ENCODE measurements around the gene CDK5RAP2. TPM values are rescaled to one million over a fixed set of nuclear protein-coding genes. Genes with fewer than 3 reads are reported as not detected.

The CDK5RAP2 gene
- total and polyA plus RNA-seq, 7 donors = 10.6 to 57.8 (median 41.0) TPM

GRCh38 chr9:120389867-120390266 lies 190.1 kb downstream of the CDK5RAP2 start:
- peak; percentile 52 for DNase-seq
- Histone ChIP-seq H3K4me1 (peaks cover 0 to 8% (median 0%) of the 10 kb centered on the region in 4 donors), H3K27me3 (no peaks in the 10 kb centered on the region), H3K27ac (no peak overlapping the region), H3K4me3 (no peak overlapping the region), H3K36me3 (peaks cover 18 to 68% (median 32%) of the 10 kb centered on the region in 4 donors), H3K9me3 (no peaks in the 10 kb centered on the region)
- TF ChIP-seq CTCF (IDR thresholded peaks at IDR 0.05) (no peak), POLR2A (IDR thresholded peaks at IDR 0.05) (no peak), EP300 (IDR thresholded peaks at IDR 0.05) (no peak), POLR2AphosphoS5 (IDR thresholded peaks at IDR 0.05) (no peak)
- 95 to 96% methylated on average over 8 of the region's 8 CpGs for WGBS, 2 donors
- intact Hi-C loops (cut with DNase I) = no loop called here

- H3K27ac ChIP-seq = no peak overlapping the region
- intact Hi-C loops (cut with DNase I) = no loop called here
- H3K27me3 ChIP-seq = no peaks in the 10 kb centered on the region
- WGBS, 2 donors = 84 to 89% methylated on average over 4 of the region's 4 CpGs
- H3K9me3 ChIP-seq = no peaks in the 10 kb centered on the region
- H3K36me3 ChIP-seq = peaks cover 18 to 63% (median 30%) of the 10 kb centered on the region in 4 donors
- peaks cover 0 to 8% (median 0%) of the 10 kb centered on the region in 4 donors for H3K4me1 ChIP-seq
- TF ChIP-seq CTCF (IDR thresholded peaks at IDR 0.05) (no peak), POLR2A (IDR thresholded peaks at IDR 0.05) (no peak), EP300 (IDR thresholded peaks at IDR 0.05) (no peak), POLR2AphosphoS5 (IDR thresholded peaks at IDR 0.05) (no peak)
- DNase-seq = no peak
- H3K4me3 ChIP-seq = no peak overlapping the region
These were observed 190.7 kb downstream of the CDK5RAP2 start for GRCh38 chr9:120389300-120389699.

DNA sequence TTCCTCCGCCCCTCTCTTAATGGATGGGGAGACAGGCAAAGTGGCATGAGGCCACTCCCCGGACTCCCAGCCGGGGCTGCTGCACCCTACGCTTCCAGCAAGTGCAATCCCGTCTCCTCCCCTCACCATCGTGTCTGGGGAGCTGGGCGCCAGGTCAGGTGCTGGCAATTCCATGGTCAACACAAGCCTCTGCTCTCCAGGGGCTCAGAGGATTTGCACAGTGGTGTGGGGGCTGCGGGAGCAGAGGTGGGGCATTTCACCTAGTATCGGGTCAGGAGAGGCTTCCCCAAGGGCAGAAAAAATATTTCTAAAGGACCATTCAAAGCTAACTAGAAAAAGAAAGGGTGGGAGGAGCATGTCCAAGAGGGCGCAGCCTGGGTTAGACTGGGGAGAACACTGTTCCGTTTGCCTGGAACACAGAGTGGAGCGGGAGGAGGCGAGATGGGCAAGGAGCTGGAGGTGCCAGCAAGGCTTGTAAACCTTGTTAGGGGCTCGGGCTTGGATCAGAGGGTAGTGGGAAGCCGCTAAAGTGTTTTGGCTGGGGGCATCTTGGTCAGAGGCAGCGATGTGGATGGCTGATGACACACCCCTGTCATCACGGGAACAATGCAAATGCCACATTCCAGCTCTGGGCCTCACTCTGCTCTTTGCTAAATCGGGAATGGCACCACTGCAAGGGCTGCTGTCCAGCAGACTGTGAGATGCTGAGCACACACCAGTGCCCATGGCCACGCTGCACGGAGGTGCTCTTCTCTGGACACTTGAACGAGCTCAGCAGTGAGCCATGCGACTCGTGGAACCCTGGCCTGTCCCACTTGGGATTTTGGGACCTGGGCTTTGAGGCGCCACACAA lies 191.7 kb downstream of the CDK5RAP2 start:
- Histone ChIP-seq H3K9me3 (no peaks in the 10 kb centered on the region), H3K4me1 (peaks cover 0 to 8% (median 0%) of the 10 kb centered on the region in 4 donors), H3K27ac (no peak overlapping the region), H3K4me3 (no peak overlapping the region), H3K36me3 (peaks cover 11 to 52% (median 20%) of the 10 kb centered on the region in 4 donors), H3K27me3 (no peaks in the 10 kb centered on the region)
- intact Hi-C loops (cut with DNase I) = no loop called here
- TF ChIP-seq CTCF (IDR thresholded peaks at IDR 0.05) = no peak
- TF ChIP-seq EP300 (IDR thresholded peaks at IDR 0.05) = no peak
- TF ChIP-seq POLR2A (IDR thresholded peaks at IDR 0.05) = no peak
- no peak for TF ChIP-seq POLR2AphosphoS5 (IDR thresholded peaks at IDR 0.05)
- DNase-seq = peak; percentile 45
- WGBS, 2 donors = 88 to 92% methylated on average over 24 of the region's 24 CpGs

GRCh38 chr9:120387257-120388002 lies 192.5 kb downstream of the CDK5RAP2 start:
- TF ChIP-seq EP300 (IDR thresholded peaks at IDR 0.05) (no peak), POLR2A (IDR thresholded peaks at IDR 0.05) (no peak), CTCF (IDR thresholded peaks at IDR 0.05) (no peak), POLR2AphosphoS5 (IDR thresholded peaks at IDR 0.05) (no peak)
- no peaks in the 10 kb centered on the region for H3K9me3 ChIP-seq
- peaks cover 7 to 44% (median 19%) of the 10 kb centered on the region in 4 donors for H3K36me3 ChIP-seq
- 62 to 72% methylated on average over 14 of the region's 14 CpGs for WGBS, 2 donors
- H3K27me3 ChIP-seq = no peaks in the 10 kb centered on the region
- intact Hi-C loops (cut with DNase I) = no loop called here
- H3K4me1 ChIP-seq = peaks cover 0 to 8% (median 0%) of the 10 kb centered on the region in 4 donors
- DNase-seq = peak; percentile 33
- no peak overlapping the region for H3K27ac ChIP-seq
- H3K4me3 ChIP-seq = no peak overlapping the region

Data from sigmoid colon (tissue), 7 donors.